Kidney tubule cell (primary cell): ENCODE measurements around the gene TSPAN15.
"Not testable (repeated sequence)": the region's sequence is repeated elsewhere in the genome, so short reads cannot be mapped to it uniquely, and the experiment has no call there.

Source experiments
- DNase-seq: peaks from one replicate; pipeline ENCODE4 v3.0.0-alpha.2; 2018; ENCODE audit warnings: low spot score

Gene TSPAN15

GRCh38 chr10:69488149-69488844 is 37.0 kb downstream of the TSPAN15 start:
- not testable (repeated sequence) for DNase-seq

- not testable (repeated sequence) for DNase-seq
Observed at GRCh38 chr10:69488856-69489255, 37.6 kb downstream of the TSPAN15 start.

- no peak for DNase-seq
Observed at GRCh38 chr10:69489506-69490090, 38.3 kb downstream of the TSPAN15 start.

- no peak for DNase-seq
Observed at GRCh38 chr10:69490876-69491275, 39.6 kb downstream of the TSPAN15 start.

GRCh38 chr10:69491611-69492010 is 40.3 kb downstream of the TSPAN15 start:
- no peak for DNase-seq

- no peak for DNase-seq
Observed at GRCh38 chr10:69492091-69492745, 41.0 kb downstream of the TSPAN15 start.

- no peak for DNase-seq
Observed at GRCh38 chr10:69492746-69493462, 41.6 kb downstream of the TSPAN15 start.

- no peak for DNase-seq
Observed at GRCh38 chr10:69494626-69495558, 43.6 kb downstream of the TSPAN15 start.

GRCh38 chr10:69495666-69496065 is 44.4 kb downstream of the TSPAN15 start:
- DNase-seq, result no peak

GRCh38 chr10:69496352-69497230 is 45.3 kb downstream of the TSPAN15 start:
- no peak for DNase-seq

GRCh38 chr10:69497231-69497561 is 45.9 kb downstream of the TSPAN15 start:
- DNase-seq, result no peak

- DNase-seq, result no peak
Observed at GRCh38 chr10:69497611-69498390, 46.5 kb downstream of the TSPAN15 start.

- DNase-seq, result no peak
Observed at GRCh38 chr10:69498711-69499471, 47.6 kb downstream of the TSPAN15 start.

GRCh38 chr10:69499726-69500689 is 48.7 kb downstream of the TSPAN15 start:
- no peak for DNase-seq

- no peak for DNase-seq
Observed at GRCh38 chr10:69500864-69501468, 49.7 kb downstream of the TSPAN15 start.

GRCh38 chr10:69501657-69502056 is 50.4 kb downstream of the TSPAN15 start:
- no peak for DNase-seq

- no peak for DNase-seq
Observed at GRCh38 chr10:69502589-69502988, 51.3 kb downstream of the TSPAN15 start.
